H1 (cell line): ENCODE measurements around the gene MGAT5. TPM values are rescaled to one million over a fixed set of nuclear protein-coding genes. Genes with fewer than 3 reads are reported as not detected.

ENCODE experiments used
- CTCF ChIA-PET: fragments of 300-600 bp; sonication (Branson Sonifier 250); formaldehyde crosslinking; loops from one replicate; lab custom pipeline; 2021; ENCODE audit not compliant: partially characterized antibody; lab: Charles Lee
- POLR2A ChIA-PET: fragments of 300-600 bp; sonication (Branson Sonifier 250); formaldehyde crosslinking; loops from one replicate; lab custom pipeline; 2021; ENCODE audit warnings: inconsistent platforms; ENCODE audit not compliant: partially characterized antibody; lab: Charles Lee
- DNase-seq, 2 experiments: peaks; one replicate each; pipeline versions ENCODE4 v3.0.0 to v3.0.0-alpha.2; 2010 to 2022; ENCODE audit warnings: low spot score in 2 of 2, low read depth in 1 of 2, mixed read lengths in 1 of 2
- FAIRE-seq: peaks from 2 replicates; lab custom pipeline; 2011; peaks lifted over from hg19 to GRCh38; lab: Jason Lieb, UNC
- H2AFZ ChIP-seq: 2 replicates; pipeline ENCODE4 v1.8.1; 2012; ENCODE audit warnings: low read length, inconsistent platforms
- H2AK5ac ChIP-seq: 2 replicates; pipeline ENCODE4 v1.6.1; 2013; ENCODE audit warnings: low read depth, low read length
- H2BK120ac ChIP-seq: replicated peaks from 2 replicates; pipeline ENCODE3; 2013; ENCODE audit warnings: low read depth, low read length, inconsistent platforms
- H2BK12ac ChIP-seq: 2 replicates; pipeline ENCODE4 v1.6.1; 2013; ENCODE audit warnings: low read depth, low read length
- H2BK15ac ChIP-seq: 2 replicates; pipeline ENCODE4 v1.6.1; 2013; ENCODE audit warnings: low read length
- H2BK20ac ChIP-seq: 2 replicates; pipeline ENCODE4 v1.6.1; 2013; ENCODE audit warnings: low read length
- H2BK5ac ChIP-seq: 2 replicates; pipeline ENCODE4 v1.6.1; 2013; ENCODE audit warnings: low read depth, low read length
- H3K14ac ChIP-seq: 2 replicates; pipeline ENCODE4 v1.6.1; 2013; ENCODE audit warnings: inconsistent platforms; ENCODE audit not compliant: insufficient read length
- H3K18ac ChIP-seq: 2 replicates; pipeline ENCODE4 v1.6.1; 2013; ENCODE audit warnings: low read length; ENCODE audit errors: extremely low read depth
- H3K23ac ChIP-seq: 2 replicates; pipeline ENCODE4 v1.6.1; 2013; ENCODE audit warnings: inconsistent platforms; ENCODE audit not compliant: insufficient read length
- H3K23me2 ChIP-seq: 2 replicates; pipeline ENCODE4 v1.6.1; 2013; ENCODE audit warnings: low read depth, low read length
- H3K27ac ChIP-seq: 2 replicates; pipeline ENCODE4 v1.6.1; 2011; ENCODE audit warnings: low read depth, low read length, inconsistent platforms
- H3K27me3 ChIP-seq, 4 experiments: replicated peaks in 1 of 4; 1 replicate in 1 of 4; 2 replicates in 3 of 4; pipeline versions ENCODE4 v1.6.1 to v1.8.1; 2011 to 2013; ENCODE audit warnings: low read length in 3 of 4, mild to moderate bottlenecking in 3 of 4, inconsistent platforms in 2 of 4, mixed read lengths in 2 of 4, moderate library complexity in 1 of 4; ENCODE audit not compliant: control insufficient read depth in 3 of 4, insufficient read depth in 3 of 4; ENCODE audit errors: extremely low read depth in 1 of 4
- H3K36me3 ChIP-seq, 4 experiments: 2 replicates each; pipeline versions ENCODE4 v1.6.1 to v1.8.1; 2011 to 2013; ENCODE audit warnings: mild to moderate bottlenecking in 4 of 4, low read length in 3 of 4, moderate library complexity in 2 of 4, control low read depth in 1 of 4, inconsistent platforms in 1 of 4; ENCODE audit not compliant: insufficient read depth in 4 of 4, control insufficient read depth in 2 of 4
- H3K4ac ChIP-seq: replicated peaks from 2 replicates; pipeline ENCODE3; 2013; ENCODE audit warnings: low read length, low read depth, mixed read lengths, inconsistent platforms; ENCODE audit not compliant: insufficient read length
- H3K4me1 ChIP-seq, 4 experiments: replicated peaks in 1 of 4; 1 replicate in 1 of 4; 2 replicates in 3 of 4; pipeline versions ENCODE4 v1.6.1 to v1.8.1; 2011 to 2013; ENCODE audit warnings: low read length in 3 of 4, inconsistent platforms in 2 of 4, mixed read lengths in 1 of 4; ENCODE audit not compliant: insufficient read depth in 4 of 4, control insufficient read depth in 3 of 4
- H3K4me2 ChIP-seq, 2 experiments: 2 replicates each; pipeline versions ENCODE4 v1.6.1 to v1.8.1; 2011 to 2013; ENCODE audit warnings: low read depth in 2 of 2, low read length in 2 of 2, control low read depth in 1 of 2, inconsistent platforms in 1 of 2, mild to moderate bottlenecking in 1 of 2; ENCODE audit not compliant: insufficient read depth in 1 of 2
- H3K4me3 ChIP-seq, 4 experiments: fragments of 200-600, 300-600 bp in 1 of 4; sonication (generic), shearing (Covaris generic), sonication (Bioruptor Twin) in 1 of 4; 2 replicates each; pipeline versions ENCODE4 v1.5.1 to v1.8.1; 2011 to 2016; ENCODE audit warnings: low read length in 4 of 4, low read depth in 3 of 4, control low read depth in 2 of 4, inconsistent platforms in 2 of 4, mild to moderate bottlenecking in 2 of 4, mixed read lengths in 1 of 4, moderate library complexity in 1 of 4; ENCODE audit not compliant: insufficient read depth in 2 of 4; ENCODE audit errors: extremely low read depth in 1 of 4
- H3K56ac ChIP-seq: replicated peaks from 2 replicates; pipeline ENCODE3; 2013; ENCODE audit warnings: low read depth, mild to moderate bottlenecking, mixed read lengths, low read length, inconsistent platforms; ENCODE audit not compliant: insufficient read length
- H3K79me1 ChIP-seq: 2 replicates; pipeline ENCODE4 v1.6.1; 2013; ENCODE audit warnings: low read depth, low read length, control low read depth
- H3K79me2 ChIP-seq, 2 experiments: 2 replicates each; pipeline versions ENCODE4 v1.6.1 to v1.8.1; 2012 to 2013; ENCODE audit warnings: low read length in 2 of 2, mild to moderate bottlenecking in 2 of 2, inconsistent platforms in 1 of 2; ENCODE audit not compliant: insufficient read depth in 2 of 2, control insufficient read depth in 1 of 2
- H3K9ac ChIP-seq, 4 experiments: replicated peaks in 1 of 4; 1 replicate in 1 of 4; 2 replicates in 3 of 4; pipeline versions ENCODE4 v1.6.1 to v1.8.1; 2011 to 2013; ENCODE audit warnings: low read depth in 3 of 4, low read length in 3 of 4, control low read depth in 2 of 4, mild to moderate bottlenecking in 2 of 4, moderate library complexity in 2 of 4, inconsistent platforms in 1 of 4; ENCODE audit errors: extremely low read depth in 1 of 4
- H3K9me3 ChIP-seq, 2 experiments: 2 replicates each; pipeline versions ENCODE4 v1.6.1 to v1.8.1; 2012 to 2013; ENCODE audit warnings: mild to moderate bottlenecking in 2 of 2, moderate library complexity in 2 of 2, control low read depth in 1 of 2, inconsistent platforms in 1 of 2, low read depth in 1 of 2, low read length in 1 of 2, mixed read lengths in 1 of 2; ENCODE audit not compliant: insufficient read depth in 2 of 2
- H4K20me1 ChIP-seq, 2 experiments: replicated peaks in 1 of 2; 2 replicates each; pipeline versions ENCODE3 to v1.8.1; 2011 to 2013; ENCODE audit warnings: inconsistent platforms in 2 of 2, low read length in 2 of 2, mild to moderate bottlenecking in 1 of 2; ENCODE audit not compliant: insufficient read depth in 2 of 2, control insufficient read depth in 1 of 2
- H4K5ac ChIP-seq: 2 replicates; pipeline ENCODE4 v1.6.1; 2013; ENCODE audit warnings: low read length, low read depth, mixed read lengths, inconsistent platforms; ENCODE audit not compliant: insufficient read length
- H4K8ac ChIP-seq: 2 replicates; pipeline ENCODE4 v1.8.0; 2013; ENCODE audit warnings: mild to moderate bottlenecking, moderate library complexity, low read length, inconsistent platforms; ENCODE audit not compliant: insufficient read depth; ENCODE audit errors: extremely low read depth
- H4K91ac ChIP-seq: replicated peaks from 2 replicates; pipeline ENCODE3; 2013; ENCODE audit warnings: low read length, mixed read lengths, inconsistent platforms; ENCODE audit not compliant: insufficient read length
- CHD2 ChIP-seq: IDR thresholded peaks from 2 replicates; pipeline ENCODE4 v1.6.1; 2012; ENCODE audit warnings: low read length, improper control_type of control experiment
- WGBS, 2 experiments: shearing (Covaris generic) in 1 of 2; methylation state at CpG; one replicate each; pipeline versions ENCODE4 v1.1.6 to v1.1.7; 2013 to 2015; ENCODE audit warnings: low lambda C conversion rate in 2 of 2, mixed read lengths in 2 of 2, inconsistent platforms in 1 of 2, low coverage in 1 of 2, missing lambda C conversion rate in 1 of 2; ENCODE audit not compliant: insufficient replicate concordance in 2 of 2, insufficient coverage in 1 of 2, insufficient read length in 1 of 2; ENCODE audit errors: extremely low coverage in 1 of 2, missing lambda C conversion rate in 1 of 2; 5-methylcytosine and 5-hydroxymethylcytosine counted together
- polyA plus RNA-seq, 7 experiments: library from polyadenylated mRNA; depleted of rRNA in 3 of 7; stranded (reverse) in 5 of 7; unstranded in 2 of 7; fragments of >200 nt in 5 of 7; fragments of 200-250 nt in 2 of 7; gene quantifications; 1 replicate in 5 of 7; 2 replicates in 1 of 7; 4 replicates in 1 of 7; pipeline versions ENCODE4 v1.2.1 to v1.2.3, GENCODE V29; 2011 to 2013; ENCODE audit warnings: missing spikeins in 2 of 7, mixed read lengths in 2 of 7
- total RNA-seq: library from RNA; stranded (reverse); fragmentation: NEBNext Ultra II Directional; extraction: Animal tissue kit (Norgen Biotek cat#: 25700); gene quantifications from 2 replicates; pipeline ENCODE4 v1.2.1, GENCODE V29; 2021

Gene MGAT5
- total and polyA plus RNA-seq, 2 of the 8 experiments (the other 6 are each of a cell fraction or from before 2014, with no cell fraction given) = 11.2 to 49.2 TPM

- DNase-seq = no peak
- no peak for FAIRE-seq
- Histone ChIP-seq H3K9me3 (no peaks in the 10 kb centered on the region), H3K23me2 (no peaks in the 10 kb centered on the region), H2BK5ac (no peak overlapping the region), H3K4ac (no peak overlapping the region), H4K5ac (no peak overlapping the region), H3K56ac (no peak overlapping the region), H3K27me3 (no peaks in the 10 kb centered on the region; a peak in 1 of 7 replicates), H2AK5ac (no peak overlapping the region), H3K4me1 (peaks cover 0 to 5% (median 0%) of the 10 kb centered on the region in 4 experiments; a peak in 2 of 7 replicates), H3K18ac (no peak overlapping the region), H3K79me1 (no peaks in the 10 kb centered on the region; the same call in 1 of the 2 replicates), H4K8ac (no peak overlapping the region), H3K27ac (no peak overlapping the region), H2BK12ac (no peak overlapping the region), H3K4me3 (no peak overlapping the region), H3K4me2 (no peak overlapping the region), H4K91ac (no peak overlapping the region), H3K9ac (no peak overlapping the region), H2BK120ac (no peak overlapping the region), H2AFZ (no peak overlapping the region), H2BK15ac (no peak overlapping the region), H4K20me1 (peaks cover 0 to 10% of the 10 kb centered on the region in 2 experiments), H3K14ac (no peak overlapping the region), H3K36me3 (no peaks in the 10 kb centered on the region), H3K23ac (no peak overlapping the region), H3K79me2 (peaks cover 0 to 6% of the 10 kb centered on the region in 2 experiments; a peak in 2 of 4 replicates), H2BK20ac (no peak overlapping the region)
- ChIA-PET CTCF (interaction anchor here (0.9 to 2.3 kb wide), 4 partner anchors 25 to 164 kb away, joined by 3 to 6 read pairs (median 4); no protein-coding TSS in a partner anchor), POLR2A (no interaction called here)
- no peak for TF ChIP-seq CHD2
- 95% methylated on average over 2 of the region's 3 CpGs; no CpG with 5 or more reads in 1 of the 2 experiments for WGBS, 2 experiments
These were observed 34.9 kb downstream of the MGAT5 start for GRCh38 chr2:134288814-134289213.
